A549 (cell line): ENCODE measurements around the gene LSM7.

Experiments
- BCL3 ChIP-seq: fragments of >200 bp; sonication (Bioruptor Twin); formaldehyde crosslinking; IDR thresholded peaks from 3 replicates; pipeline ENCODE4 v1.6.1; 2016
- CEBPB ChIP-seq, 2 experiments: fragments of >200 bp in 1 of 2; sonication (Bioruptor Twin) in 1 of 2; formaldehyde crosslinking in 1 of 2; IDR thresholded peaks; 2 replicates each; pipeline ENCODE4 v1.6.1; 2012 to 2016
- CHD4 ChIP-seq: fragments of 200-600 bp; sonication (generic); IDR thresholded peaks from 2 replicates; pipeline ENCODE4 v1.6.1; 2016; ENCODE audit warnings: antibody characterized with exemption, mild to moderate bottlenecking, borderline replicate concordance
- CTCF ChIP-seq: fragments of >200 bp; sonication (Bioruptor Twin); formaldehyde crosslinking; IDR thresholded peaks from 3 replicates; pipeline ENCODE4 v1.5.1; 2016
- EP300 ChIP-seq, 2 experiments: fragments of >200 bp; sonication (Bioruptor Twin); formaldehyde crosslinking; IDR thresholded peaks; 2 replicates in 1 of 2; 3 replicates in 1 of 2; pipeline ENCODE4 v1.6.1; 2016 to 2017
- FOSL2 ChIP-seq, 2 experiments: fragments of 450-650 bp in 1 of 2; fragments of >200 bp in 1 of 2; sonication (Bioruptor Twin) in 1 of 2; formaldehyde crosslinking; IDR thresholded peaks; 2 replicates each; pipeline versions ENCODE4 v1.5.0 to v1.6.1; 2016 to 2020; ENCODE audit warnings: mild to moderate bottlenecking in 1 of 2, moderate library complexity in 1 of 2
- POLR2A ChIP-seq: IDR thresholded peaks from 2 replicates; pipeline ENCODE4 v1.6.1; 2012; ENCODE audit warnings: mild to moderate bottlenecking, low read length
- RAD21 ChIP-seq, 2 experiments: fragments of >200 bp in 1 of 2; sonication (Bioruptor Twin) in 1 of 2; formaldehyde crosslinking in 1 of 2; IDR thresholded peaks in 1 of 2; conservative IDR thresholded peaks in 1 of 2; 2 replicates in 1 of 2; 3 replicates in 1 of 2; pipeline ENCODE4 v1.6.1; 2012 to 2018; ENCODE audit warnings: inconsistent platforms in 1 of 2
- SREBF2 ChIP-seq: fragments of 450-650 bp; IDR thresholded peaks from 2 replicates; pipeline ENCODE4 v1.6.1; 2014; ENCODE audit warnings: mild to moderate bottlenecking, moderate library complexity
- ZFP36 ChIP-seq: fragments of 450-650 bp; IDR thresholded peaks from 2 replicates; pipeline ENCODE4 v1.6.1; 2014; ENCODE audit warnings: borderline replicate concordance; ENCODE audit not compliant: partially characterized antibody

GRCh38 chr19:2328401-2329148 is at the start of gene LSM7, which contains the start of gene SPPL2B:
- no peak for TF ChIP-seq CTCF
- TF ChIP-seq SREBF2, result no peak
- TF ChIP-seq FOSL2 (IDR thresholded peaks at IDR 0.05), result no peak
- no peak for TF ChIP-seq FOSL2 (CRISPR knock-in tag; IDR thresholded peaks at IDR 0.05)
- TF ChIP-seq POLR2A, result peak; percentile 77
- no peak for TF ChIP-seq EP300 (IDR thresholded peaks at IDR 0.05)
- no peak for TF ChIP-seq CHD4
- TF ChIP-seq RAD21 (conservative IDR thresholded peaks at IDR 0.05 in 1 of 2, IDR thresholded peaks at IDR 0.05 in 1 of 2), result no peak
- no peak for TF ChIP-seq CEBPB (IDR thresholded peaks at IDR 0.05)
- no peak for TF ChIP-seq ZFP36
- TF ChIP-seq BCL3, result 0 out of 3 replicates have a peak, but pooled peaks have one; percentile 39
